Left ventricle myocardium superior (tissue), 1 donor: ENCODE results near the gene KCNT2. TPM values are rescaled to one million over a fixed set of nuclear protein-coding genes. Genes with fewer than 3 reads are reported as not detected.

Experiments
- microRNA-seq: library from miRNA; unstranded; fragments of <30 nt; microRNA quantifications from one replicate; pipeline ENCODE4 v1.2.0, GENCODE V29; 2020; ENCODE audit warnings: borderline number of aligned reads
- total RNA-seq: library from RNA; stranded (reverse); fragmentation: NEBNext Ultra II Directional; extraction: Animal tissue kit (Norgen Biotek cat#: 25700); gene quantifications from one replicate; pipeline ENCODE4 v1.2.1, GENCODE V29; 2021
- donor health status: DM: no; HTN: yes; CAD: no; lungs with severe emphysema.

The KCNT2 gene
- total RNA-seq, 1 donor from 2014 or later = 1.7 TPM

Small RNA genes lying within 50 kb of the gene (microRNA-seq; reads per million reads assigned to microRNA genes)
- not detected for gene MIR4735

Other genes with a start within 250 kb of the KCNT2 start
- gene CFH, start 43.6 kb upstream of the KCNT2 start, total RNA-seq = 27.8 TPM
- gene CFHR3, start 166.4 kb upstream of the KCNT2 start, total RNA-seq = not detected
- not detected for gene CFHR1, start 211.3 kb upstream of the KCNT2 start, total RNA-seq